GM19240 (cell line): ENCODE measurements around the gene ANKRD44.

ENCODE experiments used
- DNase-seq: peaks from one replicate; pipeline ENCODE4 v3.0.0; 2011; ENCODE audit warnings: low spot score; ENCODE audit not compliant: insufficient read length

ANKRD44 gene

DNA sequence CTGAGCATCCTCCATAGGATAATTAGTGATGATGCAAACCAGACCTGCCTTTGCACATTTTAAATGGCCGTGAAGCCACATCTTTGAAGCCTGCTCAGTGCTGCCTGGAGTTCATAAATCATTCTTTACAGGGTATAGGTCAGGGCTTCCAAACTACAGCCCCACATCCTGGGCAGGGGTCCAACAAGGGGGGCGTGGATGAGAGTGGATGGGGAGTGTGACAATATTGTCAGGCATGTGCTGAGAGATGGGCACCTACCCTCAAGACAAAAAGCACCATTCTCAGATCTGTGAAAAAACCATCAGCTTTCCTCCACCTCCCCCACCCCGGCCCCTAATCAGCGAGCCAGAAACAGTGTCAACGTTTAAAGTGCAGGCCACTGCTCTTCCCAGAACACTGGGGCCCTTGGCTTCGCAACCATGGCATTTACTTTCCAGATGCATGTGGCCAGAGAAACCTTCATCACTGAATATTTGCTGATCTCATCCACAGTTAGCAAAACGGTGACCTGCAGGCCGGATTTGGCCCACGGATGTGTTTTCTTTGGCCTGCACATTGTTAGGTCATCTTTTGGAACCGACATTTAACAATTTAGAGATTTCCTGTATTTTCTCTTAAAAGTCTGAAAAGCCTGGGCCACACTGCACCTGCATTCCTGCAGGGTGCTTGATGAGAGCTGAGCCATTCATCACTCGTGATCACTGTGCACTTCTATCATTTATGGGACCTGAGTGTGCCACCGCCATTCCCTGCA lies 130.7 kb downstream of the ANKRD44 start:
- no peak for DNase-seq

DNA sequence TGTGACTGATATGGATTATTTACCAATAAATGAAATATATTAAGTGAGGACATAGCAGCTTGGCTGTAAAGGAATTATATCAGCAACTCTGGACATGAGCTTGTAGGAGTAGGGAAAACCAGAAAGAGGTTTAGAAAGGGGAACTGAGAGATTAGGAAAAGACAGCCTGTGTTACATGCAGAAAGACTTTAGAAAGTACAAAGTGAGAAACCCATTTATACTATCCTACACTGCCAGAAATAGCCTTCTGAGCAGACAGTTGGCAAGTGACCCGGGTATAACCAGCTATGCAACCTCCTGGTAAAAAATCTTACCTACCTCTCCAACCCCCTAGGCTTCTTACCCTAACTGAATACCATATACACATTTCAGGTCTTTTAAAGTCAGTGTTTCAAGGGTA lies 134.1 kb downstream of the ANKRD44 start:
- no peak for DNase-seq

DNA sequence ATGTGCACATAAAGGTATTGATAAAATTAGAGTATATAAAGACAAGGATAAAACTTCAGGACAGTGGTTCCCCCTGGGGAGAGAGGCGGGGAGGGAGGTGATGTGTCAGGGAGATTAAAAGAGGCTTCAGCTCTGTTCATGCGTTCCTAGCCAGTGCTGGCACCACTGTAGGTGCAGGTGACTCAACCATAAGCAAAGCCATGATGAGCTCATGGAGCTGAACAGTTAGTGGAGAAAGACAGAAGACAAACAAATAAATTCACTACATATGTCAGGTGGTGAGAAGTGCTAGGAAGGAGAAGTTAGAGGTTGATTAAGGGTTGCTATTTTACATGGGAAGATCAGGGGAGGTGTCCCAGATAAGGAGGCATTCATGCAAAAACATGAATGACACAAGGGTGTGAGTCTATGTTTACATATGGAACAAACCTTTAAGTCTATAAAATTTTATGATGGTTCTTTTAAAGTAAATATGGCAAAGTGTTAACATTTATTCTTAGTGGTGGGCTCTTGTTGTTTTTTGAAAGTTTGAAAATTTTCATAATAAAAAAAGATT lies 136.0 kb downstream of the ANKRD44 start:
- DNase-seq = no peak

DNA sequence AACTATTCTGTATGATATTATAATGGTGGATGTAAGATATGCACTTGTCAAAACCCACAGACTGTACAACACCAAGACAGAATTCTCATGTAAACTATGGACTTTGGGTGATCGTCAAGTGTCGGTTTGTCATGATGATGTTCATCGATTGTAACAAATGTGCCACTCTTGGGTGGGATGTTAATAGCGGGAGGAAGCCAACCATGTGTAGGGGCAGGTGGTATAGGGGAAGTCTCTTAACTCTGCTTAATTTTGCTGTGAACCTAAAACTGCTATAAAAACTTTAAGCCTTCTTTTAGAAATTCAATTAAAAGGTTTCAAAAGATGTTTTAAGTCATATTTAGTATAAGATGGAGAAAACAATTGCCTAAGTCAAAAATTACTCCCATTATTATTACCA lies 139.0 kb downstream of the ANKRD44 start:
- no peak for DNase-seq

DNA sequence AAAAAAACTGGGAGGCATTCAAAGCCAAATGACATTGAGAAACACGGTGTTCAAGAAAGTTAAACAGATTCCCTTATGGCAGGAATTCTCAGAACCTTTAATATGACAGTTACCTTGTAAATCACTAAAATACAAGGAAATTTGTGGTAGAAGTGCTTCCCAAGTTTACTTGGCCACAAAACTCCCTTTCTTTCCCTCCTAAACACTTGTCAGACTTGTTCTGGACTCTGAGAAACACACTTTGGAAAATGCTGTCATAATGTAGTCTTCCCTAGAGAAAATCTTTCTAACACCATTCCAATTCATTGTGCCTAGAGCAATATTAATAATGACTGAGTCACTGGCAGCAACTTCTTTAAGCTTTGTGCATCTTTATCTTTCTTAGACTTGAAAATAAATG lies 140.4 kb downstream of the ANKRD44 start:
- no peak for DNase-seq

DNA sequence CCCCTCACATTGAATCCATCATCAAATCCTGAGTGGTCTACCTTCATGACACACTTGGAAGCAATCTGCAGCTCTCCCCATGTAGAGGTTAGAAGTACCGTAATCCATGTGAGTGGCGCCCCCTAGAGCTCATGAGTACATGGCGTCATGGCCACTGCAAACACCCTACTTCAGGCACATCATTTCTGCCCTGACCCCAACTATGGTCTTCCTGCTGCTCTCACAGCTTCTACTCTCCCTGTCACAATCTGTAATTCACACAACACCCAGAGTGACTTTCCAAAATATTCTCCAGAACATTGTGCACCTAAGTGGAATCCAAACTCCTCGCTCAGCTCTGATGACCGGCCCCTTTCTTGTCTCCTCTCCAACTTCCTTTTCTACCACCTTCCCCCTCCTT lies 141.9 kb downstream of the ANKRD44 start:
- peak; percentile 60 for DNase-seq

DNA sequence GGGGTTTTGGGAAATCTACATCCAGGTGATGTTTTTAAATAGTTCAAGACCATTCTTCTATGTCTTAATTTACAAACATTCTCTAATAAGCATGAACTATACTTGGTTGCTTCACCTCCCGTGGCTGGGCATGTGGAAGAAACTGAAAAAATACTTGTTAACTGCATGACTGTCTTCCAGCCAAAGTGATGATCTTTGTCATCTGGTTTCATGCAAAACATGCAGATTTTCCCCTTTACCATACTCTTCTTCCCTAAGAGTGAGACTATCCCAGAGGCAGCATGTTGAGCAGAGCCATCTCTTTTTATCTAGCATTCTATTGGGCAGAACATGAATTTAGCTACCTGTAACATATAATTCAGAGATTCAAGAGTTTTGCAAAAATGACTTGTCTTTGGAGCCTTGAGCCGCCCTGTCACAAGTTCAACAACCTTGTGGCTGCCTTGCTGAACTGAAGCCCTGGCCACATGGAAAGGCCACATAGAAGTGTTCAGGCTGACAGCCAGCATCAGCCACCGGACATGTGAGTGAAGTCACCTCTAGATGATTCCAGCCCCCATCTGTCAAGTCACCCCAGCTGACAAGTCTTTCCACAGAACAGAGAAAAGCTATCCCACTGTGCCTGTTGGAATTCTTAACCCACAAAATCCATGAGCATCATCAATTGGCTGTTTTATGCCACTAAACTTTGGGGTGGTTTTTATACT lies 142.8 kb downstream of the ANKRD44 start:
- DNase-seq = no peak

DNA sequence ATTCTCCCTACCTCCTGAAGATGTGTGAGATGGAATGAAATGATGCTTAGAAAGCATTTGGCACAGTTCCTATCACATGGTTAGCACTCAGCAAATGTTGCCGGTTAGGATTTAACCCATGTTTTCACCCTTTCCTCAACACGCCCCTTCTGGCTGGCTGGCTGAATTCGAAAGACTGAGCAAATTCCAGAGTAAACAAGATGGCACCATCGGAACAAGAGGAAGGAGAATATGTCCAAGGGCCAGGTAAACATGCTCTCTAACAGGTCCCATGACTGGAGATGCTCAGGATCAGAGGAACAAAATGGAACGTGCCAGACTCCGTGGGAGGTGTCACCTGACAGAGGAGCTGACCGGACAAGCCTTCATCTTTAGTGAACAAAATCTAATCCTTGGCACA lies 145.6 kb downstream of the ANKRD44 start:
- DNase-seq = no peak

DNA sequence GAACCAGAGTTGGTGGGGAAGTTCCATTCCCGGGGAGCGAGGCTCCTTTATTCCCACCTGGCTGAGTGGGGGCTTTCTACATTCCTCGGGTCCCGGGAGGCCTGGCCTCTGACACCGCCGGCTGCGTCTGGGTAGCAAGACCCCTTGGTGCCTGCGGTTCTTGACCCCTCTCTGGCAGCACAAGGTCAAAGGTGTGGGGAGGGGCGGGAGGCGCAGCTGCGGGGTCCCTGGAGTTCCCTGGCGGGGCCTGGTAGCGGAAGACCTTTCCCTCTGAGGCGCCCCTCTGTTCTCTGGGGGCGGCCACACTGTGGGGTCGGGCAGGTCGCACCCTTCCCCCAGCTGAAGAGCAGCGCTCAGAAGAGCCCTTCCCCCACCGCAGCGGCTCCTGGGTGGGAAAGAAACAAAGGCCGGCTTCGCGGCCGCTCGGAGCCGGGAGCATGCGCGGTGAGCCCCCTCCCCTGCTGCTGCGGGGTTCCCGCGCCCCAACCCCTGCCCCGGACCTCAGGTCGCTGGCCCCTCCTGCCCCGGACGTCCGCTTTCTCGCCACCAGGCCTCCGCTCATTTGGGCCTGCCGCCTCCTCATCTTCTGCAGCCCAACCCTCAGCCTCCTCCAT lies 146.3 kb downstream of the ANKRD44 start:
- no peak for DNase-seq

DNA sequence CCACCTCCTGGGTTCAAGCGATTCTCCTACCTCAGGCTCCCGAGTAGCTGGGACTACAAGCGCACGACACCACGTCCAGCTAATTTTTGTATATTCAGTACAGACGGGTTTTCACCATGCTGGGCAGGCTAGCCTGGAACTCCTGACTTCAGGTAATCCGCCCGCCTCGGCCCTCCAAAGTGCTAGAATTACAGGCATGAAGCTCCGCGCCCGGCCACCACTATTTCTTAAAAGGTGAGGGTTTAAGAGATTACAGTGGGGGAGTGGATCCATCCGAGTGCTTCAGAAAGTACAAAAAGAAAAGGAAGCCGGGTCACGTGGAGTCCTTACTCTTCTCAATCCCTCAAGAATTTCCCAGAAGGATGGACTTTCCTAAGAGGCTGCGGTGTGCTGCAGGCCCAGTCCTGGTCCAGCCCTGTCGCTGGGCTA lies 146.9 kb downstream of the ANKRD44 start:
- no peak for DNase-seq

DNA sequence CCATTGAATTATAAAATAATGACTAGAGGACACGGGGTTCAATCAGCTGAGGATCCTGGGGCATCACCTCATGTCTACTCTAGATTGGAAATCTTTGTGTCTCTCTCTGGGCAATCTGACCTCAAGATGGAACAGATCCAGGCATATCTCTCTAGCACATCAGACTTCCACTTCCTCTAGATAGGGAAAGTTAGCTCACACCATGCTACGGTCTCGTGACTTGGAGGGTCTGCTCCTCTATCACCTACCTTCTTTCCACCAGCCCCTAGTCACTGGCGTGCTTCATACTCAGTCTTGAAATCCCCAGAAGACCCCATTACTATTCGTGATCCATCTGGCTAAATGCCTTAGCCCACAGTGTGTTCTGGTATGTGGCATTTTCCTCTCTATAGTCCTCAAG lies 148.8 kb downstream of the ANKRD44 start:
- no peak for DNase-seq

DNA sequence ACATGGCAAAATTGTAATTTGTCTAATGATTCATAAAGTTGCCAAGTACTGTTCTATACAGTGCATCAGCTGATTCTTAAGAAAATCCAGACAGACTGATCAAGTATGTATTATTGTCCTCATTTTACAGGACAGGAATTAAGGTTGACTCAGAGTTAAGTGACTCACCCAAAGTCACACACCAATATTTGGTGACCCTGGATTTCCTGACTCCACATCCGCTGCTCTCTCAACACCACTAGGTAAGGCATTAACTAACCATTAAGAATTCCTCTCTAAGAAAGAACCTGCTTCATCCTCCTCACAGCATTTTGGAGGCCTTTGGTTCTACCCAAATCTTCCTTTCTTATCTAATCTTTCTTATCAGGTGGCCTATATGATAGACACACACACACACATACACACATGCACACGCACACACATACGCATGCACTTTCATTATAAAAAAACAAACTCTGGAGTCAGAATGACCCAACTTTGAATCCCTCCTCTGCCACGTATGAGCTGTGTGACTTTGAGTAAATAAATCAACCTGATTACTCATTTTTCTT lies 150.8 kb downstream of the ANKRD44 start:
- no peak for DNase-seq

DNA sequence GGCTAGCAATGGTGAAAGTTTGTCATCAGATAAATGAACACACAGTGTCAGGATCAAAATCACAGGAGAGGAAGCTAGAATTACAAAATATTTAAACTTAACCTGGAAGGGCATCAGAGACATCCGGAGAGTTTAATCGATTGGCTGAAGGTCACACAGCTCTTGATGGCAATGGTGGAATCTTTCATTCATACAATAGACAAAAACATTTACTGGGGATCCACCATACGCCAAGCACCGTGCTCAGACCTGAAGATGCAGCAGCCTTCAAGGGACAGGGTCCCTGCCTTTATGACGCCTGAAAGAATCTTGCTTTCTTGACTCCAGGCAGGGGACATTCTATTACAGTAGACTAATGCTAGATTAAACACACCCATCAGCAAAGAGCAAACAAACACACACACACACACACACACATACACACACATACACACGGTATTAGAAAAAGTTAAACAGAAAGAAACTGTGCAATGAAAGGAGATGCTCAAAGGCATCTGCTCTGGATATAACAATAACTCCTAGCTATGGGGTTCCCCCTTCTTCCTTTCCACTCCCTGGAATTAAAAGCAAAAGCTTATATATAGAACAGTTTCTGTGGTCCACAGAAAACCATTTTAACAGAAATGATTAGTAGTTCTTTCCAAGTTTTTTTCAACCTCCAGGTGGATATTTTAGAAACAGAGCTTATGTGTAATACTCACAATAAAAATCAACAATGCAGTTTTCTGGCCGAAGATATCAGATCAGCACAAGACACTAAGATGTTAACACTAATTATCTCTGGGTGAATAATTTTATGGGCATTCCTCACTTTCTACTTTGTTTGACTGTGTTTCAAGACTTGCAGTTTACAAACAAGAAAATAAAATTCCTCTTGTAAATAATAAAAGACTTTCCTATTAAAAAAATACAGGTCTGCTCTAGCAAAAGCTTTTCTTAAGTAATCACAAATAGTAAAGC lies 151.7 kb downstream of the ANKRD44 start:
- no peak for DNase-seq

DNA sequence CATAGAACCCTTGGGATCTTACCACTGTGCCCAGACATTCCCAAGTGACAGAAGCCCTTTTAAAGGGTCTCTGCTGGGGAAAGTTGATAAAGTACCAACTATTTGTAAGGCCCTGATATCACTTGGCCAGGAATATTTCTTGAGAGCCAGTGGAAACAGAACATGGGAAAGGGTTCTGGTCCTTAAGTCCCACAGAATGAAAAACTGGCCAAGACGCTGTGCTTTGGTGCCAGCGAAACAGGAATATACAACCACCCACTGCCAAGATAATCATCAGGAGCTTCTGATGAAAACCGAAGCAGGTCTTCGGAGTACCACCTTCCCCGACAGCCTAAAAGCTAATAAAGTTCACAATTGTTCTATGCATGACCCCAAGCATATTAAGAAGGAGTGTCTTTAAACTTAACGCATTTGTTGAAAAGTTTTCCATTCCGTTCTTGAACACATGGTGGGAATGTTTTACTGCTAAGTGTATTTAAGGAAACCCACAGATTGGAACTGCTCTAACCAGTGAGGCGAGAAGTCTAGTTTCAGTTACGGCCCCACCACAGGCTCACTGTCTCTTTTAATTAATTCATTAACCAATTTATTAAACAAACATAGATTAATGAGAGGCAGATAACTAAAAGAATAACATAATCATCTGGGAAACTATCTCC lies 152.6 kb downstream of the ANKRD44 start:
- no peak for DNase-seq

DNA sequence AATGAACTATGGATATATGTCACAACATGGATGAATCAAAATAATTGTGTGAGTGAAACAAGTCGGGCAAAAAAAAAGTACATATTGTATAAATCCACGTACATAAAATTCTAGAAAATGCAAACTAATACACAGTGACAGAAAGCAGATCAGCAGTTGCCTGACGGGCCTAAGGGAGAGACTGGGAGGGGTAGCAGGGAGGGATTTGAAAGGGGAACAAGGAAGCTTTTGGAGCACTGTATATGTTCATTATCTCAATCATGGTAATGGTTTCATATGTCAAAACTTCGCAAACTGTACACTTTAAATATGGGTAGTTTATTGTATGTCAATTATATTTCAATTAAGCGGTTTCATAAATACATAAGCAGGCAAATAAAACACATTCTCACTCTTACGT lies 153.8 kb downstream of the ANKRD44 start:
- DNase-seq = no peak

DNA sequence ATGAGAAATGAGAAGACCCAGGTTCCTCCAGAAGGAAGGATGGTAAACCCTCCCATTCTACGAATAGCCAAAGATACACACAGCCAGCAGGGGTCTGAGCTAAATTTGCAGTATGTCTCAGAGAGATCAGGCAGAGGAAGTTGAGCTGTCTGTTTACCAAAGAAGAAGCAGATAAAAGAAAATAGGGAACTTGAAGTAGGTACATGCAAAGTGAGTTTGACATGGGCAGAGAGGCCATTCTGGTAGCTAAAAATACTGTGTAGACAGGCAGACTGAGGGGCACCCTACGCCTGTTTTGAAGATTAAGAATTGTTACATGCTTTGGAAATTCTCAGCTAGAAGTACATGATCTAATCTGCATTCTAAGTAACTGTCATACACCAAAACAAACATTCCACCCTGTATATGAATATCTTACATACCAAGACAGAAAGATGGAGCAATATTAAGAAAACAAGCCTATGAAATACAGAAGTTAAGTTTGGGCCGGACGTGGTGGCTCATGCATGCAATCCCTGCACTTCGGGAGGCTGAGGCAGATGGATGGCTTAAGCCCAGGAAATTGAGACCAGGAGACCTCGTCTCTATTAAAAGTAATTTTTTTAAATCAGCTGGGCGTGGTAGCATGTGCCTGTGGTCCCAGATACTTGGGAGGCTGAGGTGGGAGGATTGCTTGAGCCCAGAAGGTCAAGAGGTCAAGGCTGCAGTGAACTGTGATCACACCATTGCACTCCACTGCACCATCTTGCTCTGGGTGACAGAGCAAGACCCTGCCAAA lies 157.9 kb downstream of the ANKRD44 start:
- DNase-seq = no peak

DNA sequence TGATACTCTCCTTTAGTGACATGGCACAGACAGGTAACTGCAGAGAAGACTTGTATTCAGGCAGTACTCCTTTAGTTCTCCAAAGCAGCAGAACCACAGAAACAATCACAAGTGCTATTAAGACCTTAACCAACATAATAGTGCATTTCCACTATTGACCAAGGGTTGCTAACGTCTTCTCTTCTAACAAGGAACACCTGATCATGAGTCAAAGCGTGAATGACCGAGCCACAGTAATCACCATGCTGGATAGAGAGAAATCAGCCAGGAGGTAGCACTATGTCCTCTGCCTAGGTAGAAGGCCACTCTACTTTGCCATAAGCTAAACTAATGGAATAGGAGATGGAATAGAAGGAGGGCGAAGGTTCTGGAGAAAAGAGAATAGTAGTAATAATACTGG lies 161.0 kb downstream of the ANKRD44 start:
- no peak for DNase-seq

DNA sequence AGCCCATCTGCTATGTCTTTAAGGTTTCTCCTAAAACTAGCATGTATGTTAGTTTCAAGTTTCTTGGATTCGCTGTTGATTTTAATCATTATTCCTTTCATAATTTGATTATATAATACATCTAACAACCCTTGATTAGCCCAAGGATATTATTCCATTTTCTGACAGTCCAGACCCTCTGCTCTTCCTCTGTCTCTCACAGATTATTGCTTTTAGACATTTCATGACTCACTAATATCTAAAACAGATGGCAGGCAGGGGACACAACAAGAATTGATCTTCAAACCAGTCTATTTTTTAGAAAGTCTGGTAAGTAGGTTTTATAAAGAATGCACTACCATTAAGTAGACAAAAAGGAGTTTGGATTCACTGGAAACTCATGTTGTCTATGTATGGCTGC lies 162.2 kb downstream of the ANKRD44 start:
- no peak for DNase-seq

DNA sequence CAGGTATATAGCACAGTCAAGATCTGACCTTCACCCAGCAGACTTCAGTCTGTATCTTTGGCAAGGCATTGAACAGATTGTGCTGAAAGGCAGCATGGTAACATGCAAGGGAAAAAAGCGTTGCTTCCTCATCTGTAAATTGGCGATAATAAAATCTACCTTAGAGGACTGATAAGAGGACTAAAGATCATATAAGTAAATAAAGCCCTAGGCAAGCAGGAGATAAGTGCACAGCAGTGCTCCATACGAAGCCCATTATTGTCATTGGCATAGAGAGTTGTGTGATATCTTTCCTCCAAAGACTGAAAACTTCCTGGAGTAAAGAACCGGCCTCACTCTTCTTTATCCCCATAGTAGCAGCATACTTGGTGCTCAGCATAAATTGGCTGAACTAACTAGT lies 162.6 kb downstream of the ANKRD44 start:
- DNase-seq = no peak

DNA sequence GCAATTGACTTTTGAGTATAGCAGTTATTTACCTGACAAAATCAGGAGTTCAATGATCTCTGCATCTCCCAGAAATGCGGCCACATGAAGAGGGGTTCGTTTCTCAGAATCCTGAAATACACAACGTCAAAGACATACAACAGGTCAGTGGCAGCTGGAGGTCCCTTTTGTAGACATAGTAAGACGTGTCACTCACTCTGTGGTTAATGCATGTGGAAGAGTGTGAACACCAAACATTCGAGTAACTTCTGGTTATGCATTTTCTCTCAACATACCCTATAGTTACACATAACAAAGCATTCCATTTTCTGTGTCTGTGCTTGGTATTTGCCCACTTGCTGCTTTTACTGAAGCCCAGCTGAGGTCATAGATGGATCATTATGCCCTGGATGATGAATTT lies 163.6 kb downstream of the ANKRD44 start:
- no peak for DNase-seq
